ENCODE data around the gene KCND2. TPM values are rescaled to one million over a fixed set of nuclear protein-coding genes. Genes with fewer than 3 reads are reported as not detected.

Gene KCND2
- total RNA-seq, 1 donor from 2014 or later: 0.61 TPM

DNA sequence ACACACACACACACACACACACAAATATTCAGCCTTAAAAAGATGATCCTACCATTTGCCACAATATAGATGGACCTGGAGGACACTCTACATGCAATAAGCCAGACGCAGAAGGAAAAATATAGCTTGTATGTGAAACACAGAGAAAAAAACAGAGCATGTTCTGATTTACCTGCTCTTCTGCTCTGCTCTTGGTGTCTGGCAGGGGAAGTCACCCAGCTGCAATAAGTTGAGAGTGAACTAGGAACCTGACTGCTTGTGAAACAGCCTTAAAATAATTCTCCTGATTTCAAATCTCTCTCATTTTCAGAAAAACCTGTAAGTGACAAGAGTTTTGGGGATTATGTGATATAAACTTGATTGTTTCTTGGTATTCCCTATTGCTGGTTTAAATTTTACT is 31.0 kb upstream of the KCND2 start:
- Mint-ChIP-seq H3K36me3 (ENCODE audit: low read depth) (no peaks in the 10 kb centered on the region), H3K4me3 (no peak overlapping the region), H3K27ac (ENCODE audit: unreplicated experiment) (no peak overlapping the region), H3K4me1 (no peaks in the 10 kb centered on the region), H3K27me3 (ENCODE audit: low read depth) (no peaks in the 10 kb centered on the region), H3K9me3 (no peaks in the 10 kb centered on the region)
- no peak for TF ChIP-seq CTCF (conservative IDR thresholded peaks at IDR 0.05)
- no peak for DNase-seq (ENCODE audit: low read depth, low spot score)

DNA sequence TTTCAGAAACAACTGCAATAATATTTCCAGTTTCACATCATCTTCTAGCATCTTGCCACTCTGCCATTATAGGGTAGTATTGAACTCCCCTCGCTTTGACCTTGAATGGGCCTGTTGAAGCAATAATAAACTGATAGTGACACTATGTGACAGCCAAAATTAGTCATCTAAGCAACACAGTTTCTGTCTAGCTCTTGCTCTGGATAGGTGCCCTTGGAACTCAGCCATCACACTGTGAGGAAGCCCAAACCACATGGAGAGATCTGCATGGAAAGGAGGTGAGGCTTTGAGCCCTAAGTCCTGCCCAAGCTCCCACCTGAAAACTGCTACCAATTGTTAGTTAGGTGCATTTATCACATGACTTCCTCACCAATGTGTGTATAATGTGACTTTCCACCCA is 18.1 kb upstream of the KCND2 start:
- no peak overlapping the region for H3K27ac Mint-ChIP-seq (ENCODE audit: unreplicated experiment)
- no peaks in the 10 kb centered on the region for H3K27me3 Mint-ChIP-seq (ENCODE audit: low read depth)
- DNase-seq (ENCODE audit: low read depth, low spot score): no peak
- H3K9me3 Mint-ChIP-seq: peaks cover 13% of the 10 kb centered on the region
- TF ChIP-seq CTCF (conservative IDR thresholded peaks at IDR 0.05): no peak
- H3K4me3 Mint-ChIP-seq: no peak overlapping the region
- H3K36me3 Mint-ChIP-seq (ENCODE audit: low read depth): no peaks in the 10 kb centered on the region
- H3K4me1 Mint-ChIP-seq: no peaks in the 10 kb centered on the region

GRCh38 chr7:120256344-120257070 is 16.5 kb upstream of the KCND2 start:
- Mint-ChIP-seq H3K4me1 (no peaks in the 10 kb centered on the region), H3K36me3 (ENCODE audit: low read depth) (no peaks in the 10 kb centered on the region), H3K27ac (ENCODE audit: unreplicated experiment) (no peak overlapping the region), H3K27me3 (ENCODE audit: low read depth) (no peaks in the 10 kb centered on the region), H3K9me3 (peaks cover 13% of the 10 kb centered on the region), H3K4me3 (no peak overlapping the region)
- DNase-seq (ENCODE audit: low read depth, low spot score): no peak
- no peak for TF ChIP-seq CTCF (conservative IDR thresholded peaks at IDR 0.05)

- Mint-ChIP-seq H3K27me3 (ENCODE audit: low read depth) (no peaks in the 10 kb centered on the region), H3K4me3 (no peak overlapping the region), H3K27ac (ENCODE audit: unreplicated experiment) (no peak overlapping the region), H3K36me3 (ENCODE audit: low read depth) (no peaks in the 10 kb centered on the region), H3K9me3 (peaks cover 13% of the 10 kb centered on the region), H3K4me1 (no peaks in the 10 kb centered on the region)
- no peak for DNase-seq (ENCODE audit: low read depth, low spot score)
- TF ChIP-seq CTCF (conservative IDR thresholded peaks at IDR 0.05): no peak
These were observed 13.6 kb upstream of the KCND2 start for GRCh38 chr7:120259386-120259785.

GRCh38 chr7:120260111-120260510 is 12.9 kb upstream of the KCND2 start:
- H3K9me3 Mint-ChIP-seq: peaks cover 12% of the 10 kb centered on the region
- no peak overlapping the region for H3K4me3 Mint-ChIP-seq
- TF ChIP-seq CTCF (conservative IDR thresholded peaks at IDR 0.05): no peak
- no peak overlapping the region for H3K27ac Mint-ChIP-seq (ENCODE audit: unreplicated experiment)
- no peak for DNase-seq (ENCODE audit: low read depth, low spot score)
- H3K27me3 Mint-ChIP-seq (ENCODE audit: low read depth): no peaks in the 10 kb centered on the region
- no peaks in the 10 kb centered on the region for H3K36me3 Mint-ChIP-seq (ENCODE audit: low read depth)
- H3K4me1 Mint-ChIP-seq: no peaks in the 10 kb centered on the region

Measured in neural crest cell (in vitro differentiated cells).